Endodermal cell (in vitro differentiated cells): ENCODE data around the gene RPE65. TPM values are rescaled to one million over a fixed set of nuclear protein-coding genes. Genes with fewer than 3 reads are reported as not detected.

ENCODE experiments used
- DNase-seq: peaks from one replicate; pipeline ENCODE4 v3.0.0-alpha.2; 2017
- H3K27ac ChIP-seq: 2 replicates; pipeline ENCODE4 v1.5.1; 2013; ENCODE audit warnings: mild to moderate bottlenecking, low read depth, low read length, moderate library complexity
- H3K27me3 ChIP-seq: 2 replicates; pipeline ENCODE4 v1.6.1; 2013; ENCODE audit warnings: mild to moderate bottlenecking, low read length, moderate library complexity; ENCODE audit not compliant: insufficient read depth, control insufficient read depth, poor library complexity, severe bottlenecking
- H3K36me3 ChIP-seq: 2 replicates; pipeline ENCODE4 v1.7.0; 2013; ENCODE audit warnings: mild to moderate bottlenecking, low read length, moderate library complexity; ENCODE audit not compliant: control insufficient read depth, insufficient read depth
- H3K4me1 ChIP-seq: one replicate; pipeline ENCODE4 v1.7.0; 2013; ENCODE audit warnings: low read length; ENCODE audit not compliant: control insufficient read depth, insufficient read depth
- H3K4me3 ChIP-seq: 2 replicates; pipeline ENCODE4 v1.5.1; 2013; ENCODE audit warnings: mild to moderate bottlenecking, low read length, moderate library complexity
- H3K9ac ChIP-seq: 2 replicates; pipeline ENCODE4 v1.6.1; 2013; ENCODE audit warnings: mild to moderate bottlenecking, low read length, moderate library complexity; ENCODE audit not compliant: poor library complexity, severe bottlenecking; ENCODE audit errors: extremely low read depth
- H3K9me3 ChIP-seq: 2 replicates; pipeline ENCODE4 v1.6.1; 2013; ENCODE audit warnings: mild to moderate bottlenecking, low read length, moderate library complexity; ENCODE audit not compliant: control insufficient read depth
- H3K27ac Mint-ChIP-seq: 2 replicates; pipeline ENCODE4 v1.8.0; 2020; ENCODE audit warnings: mixed read lengths
- H3K27me3 Mint-ChIP-seq: 2 replicates; pipeline ENCODE4 v1.8.0; 2021; ENCODE audit warnings: mild to moderate bottlenecking, mixed read lengths; ENCODE audit not compliant: insufficient read depth
- H3K36me3 Mint-ChIP-seq: 2 replicates; pipeline ENCODE4 v1.8.0; 2020; ENCODE audit warnings: low read depth, mixed read lengths
- H3K4me1 Mint-ChIP-seq: 2 replicates; pipeline ENCODE4 v1.8.0; 2020; ENCODE audit warnings: mixed read lengths
- H3K4me3 Mint-ChIP-seq: 2 replicates; pipeline ENCODE4 v1.8.0; 2020; ENCODE audit warnings: mild to moderate bottlenecking, moderate library complexity, mixed read lengths
- H3K9me3 Mint-ChIP-seq: 2 replicates; pipeline ENCODE4 v1.8.0; 2020; ENCODE audit warnings: mild to moderate bottlenecking, mixed read lengths
- CTCF ChIP-seq: fragments of 200-600 bp; sonication (generic); conservative IDR thresholded peaks from 2 replicates; pipeline ENCODE4 v1.5.0; 2021; ENCODE audit warnings: antibody characterized with exemption, mild to moderate bottlenecking
- WGBS, 2 experiments: methylation state at CpG; one replicate each; pipeline versions ENCODE4 v1.1.5 to v1.1.7; 2013; ENCODE audit warnings: missing lambda C conversion rate in 2 of 2, mixed read lengths in 1 of 2; ENCODE audit not compliant: insufficient coverage in 1 of 2, insufficient read length in 1 of 2; 5-methylcytosine and 5-hydroxymethylcytosine counted together
- total RNA-seq, 2 donors: library from RNA; stranded (reverse); fragmentation: NEBNext Ultra II Directional in 1 of 2; extraction: Animal tissue kit (Norgen Biotek cat#: 25700) in 1 of 2; gene quantifications; 2 replicates in 1 of 2; 3 replicates in 1 of 2; pipeline ENCODE4 v1.2.1, GENCODE V29; 2021

RPE65 gene
- total RNA-seq, 2 donors from 2014 or later: not detected

- Mint-ChIP-seq H3K4me1 (no peaks in the 10 kb centered on the region), H3K36me3 (no peaks in the 10 kb centered on the region), H3K9me3 (no peaks in the 10 kb centered on the region), H3K27me3 (no peaks in the 10 kb centered on the region), H3K27ac (no peak overlapping the region), H3K4me3 (no peak overlapping the region)
- DNase-seq: no peak
- Histone ChIP-seq H3K4me3 (no peak overlapping the region), H3K4me1 (no peaks in the 10 kb centered on the region), H3K9ac (no peak overlapping the region), H3K9me3 (no peaks in the 10 kb centered on the region), H3K27ac (no peak overlapping the region), H3K36me3 (no peaks in the 10 kb centered on the region), H3K27me3 (peaks cover 21% of the 10 kb centered on the region)
- no peak for TF ChIP-seq CTCF
- 94 to 100% methylated on average over 1 of the region's 1 CpG for WGBS, 2 experiments
Observed at GRCh38 chr1:68456202-68456601, 6.4 kb upstream of the RPE65 start.

GRCh38 chr1:68454534-68454933, 4.8 kb upstream of the RPE65 start:
- Histone ChIP-seq H3K4me1 (no peaks in the 10 kb centered on the region), H3K9me3 (no peaks in the 10 kb centered on the region), H3K9ac (no peak overlapping the region), H3K36me3 (no peaks in the 10 kb centered on the region), H3K4me3 (no peak overlapping the region), H3K27me3 (peaks cover 21% of the 10 kb centered on the region), H3K27ac (no peak overlapping the region)
- peak; percentile 62 for DNase-seq
- Mint-ChIP-seq H3K9me3 (no peaks in the 10 kb centered on the region), H3K4me3 (no peak overlapping the region), H3K27me3 (no peaks in the 10 kb centered on the region), H3K36me3 (no peaks in the 10 kb centered on the region), H3K4me1 (no peaks in the 10 kb centered on the region), H3K27ac (no peak overlapping the region)
- TF ChIP-seq CTCF: peak; percentile 71
- 83 to 90% methylated on average over 1 to 2 of the region's 2 CpGs for WGBS, 2 experiments

- WGBS, 2 experiments: 90 to 94% methylated on average over 6 to 8 of the region's 8 CpGs
- no peak for DNase-seq
- Histone ChIP-seq H3K4me1 (no peaks in the 10 kb centered on the region), H3K9ac (no peak overlapping the region), H3K36me3 (no peaks in the 10 kb centered on the region), H3K27me3 (peaks cover 21% of the 10 kb centered on the region), H3K27ac (no peak overlapping the region), H3K4me3 (no peak overlapping the region), H3K9me3 (no peaks in the 10 kb centered on the region)
- Mint-ChIP-seq H3K27me3 (no peaks in the 10 kb centered on the region), H3K4me1 (peaks cover 2% of the 10 kb centered on the region), H3K36me3 (no peaks in the 10 kb centered on the region), H3K4me3 (no peak overlapping the region), H3K27ac (no peak overlapping the region), H3K9me3 (no peaks in the 10 kb centered on the region)
- no peak for TF ChIP-seq CTCF
Observed at GRCh38 chr1:68453060-68453670, 3.4 kb upstream of the RPE65 start.
